Measurements from ENCODE around the gene SEMA3D.
A peak's percentile ranks its signal among the peaks of the same experiment; 100 is the strongest.

SEMA3D gene

DNA sequence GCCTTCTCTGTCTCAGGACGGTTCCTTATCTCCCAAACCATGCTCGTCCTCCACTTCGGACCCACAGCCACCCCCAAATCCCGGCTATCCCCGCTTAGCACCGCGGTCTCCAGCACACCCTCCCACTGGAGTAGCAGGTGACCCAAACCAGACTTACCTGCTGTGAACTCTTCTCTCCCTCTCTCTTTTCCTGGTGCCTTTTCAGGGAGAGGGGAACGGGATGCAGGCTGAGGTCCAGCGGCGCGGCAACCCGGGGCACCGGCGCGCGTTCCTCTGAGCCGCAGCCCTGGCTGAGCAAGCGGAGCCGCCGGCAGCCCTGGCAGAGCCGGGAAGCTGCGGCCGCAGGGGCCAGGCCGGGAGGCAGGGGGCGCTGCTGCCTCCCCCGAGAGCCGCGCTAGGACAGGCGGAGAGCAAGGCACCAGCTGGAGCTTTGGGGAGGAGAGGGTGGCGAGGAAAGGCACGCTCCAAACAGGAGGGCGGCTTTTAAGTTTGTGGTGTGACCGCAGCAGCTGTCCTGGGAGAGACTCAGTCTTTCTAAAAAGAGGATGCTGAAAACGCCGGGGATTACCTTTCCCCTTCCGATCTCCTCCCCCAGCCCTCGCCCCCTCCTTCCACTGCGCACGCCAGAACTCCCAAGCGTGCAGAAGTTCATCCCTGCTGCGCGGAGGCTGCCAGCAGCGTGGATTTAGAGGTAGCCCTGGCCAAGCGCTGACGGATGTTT, at the start of gene SEMA3D:
Gene SEMA3D, minus strand, starts transcription at position 536 of the 721 bp plus-strand sequence. CDS start 65,165 bp downstream, outside the sequence.
- DNase-seq: peak; percentile 94

DNA sequence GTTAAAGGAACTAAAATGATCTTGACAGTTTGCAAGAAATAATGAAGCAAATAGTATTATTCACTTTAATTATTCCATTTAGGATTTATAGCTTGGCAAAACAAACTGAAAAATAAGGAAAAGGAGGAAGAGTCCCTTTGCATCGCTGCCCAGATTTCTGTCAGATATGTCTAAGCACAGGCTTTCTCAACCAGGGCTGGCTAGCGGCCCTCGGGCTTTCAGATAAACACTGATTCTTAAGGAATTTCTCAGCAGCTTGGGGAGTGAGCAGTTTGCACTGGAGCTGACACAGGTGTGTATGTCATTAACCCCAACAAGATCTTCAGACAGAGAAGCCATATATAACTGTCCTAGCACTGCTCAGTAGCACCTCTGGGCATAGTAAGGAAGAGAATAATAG, 47.9 kb upstream of the SEMA3D start:
- peak; percentile 60 for DNase-seq

DNA sequence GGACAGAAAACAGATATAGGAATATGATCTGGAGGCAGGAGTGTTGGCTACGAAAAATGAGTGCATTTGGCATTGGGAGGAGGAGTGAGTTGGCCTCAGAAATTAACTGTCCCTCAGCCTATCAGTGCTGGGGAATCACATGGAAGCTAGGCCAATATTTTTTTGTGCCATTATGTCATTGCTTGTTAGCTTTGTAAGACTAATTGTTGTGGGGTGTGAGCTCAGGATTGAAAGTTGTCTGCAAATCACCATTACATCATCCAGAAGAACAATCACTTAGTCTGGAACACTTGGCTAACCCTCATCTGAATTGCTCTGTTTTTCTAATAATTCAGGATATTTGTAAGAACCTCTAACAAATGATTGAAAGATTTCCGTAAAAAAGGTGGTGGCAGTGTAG, 45.2 kb upstream of the SEMA3D start:
- DNase-seq: no peak

DNA sequence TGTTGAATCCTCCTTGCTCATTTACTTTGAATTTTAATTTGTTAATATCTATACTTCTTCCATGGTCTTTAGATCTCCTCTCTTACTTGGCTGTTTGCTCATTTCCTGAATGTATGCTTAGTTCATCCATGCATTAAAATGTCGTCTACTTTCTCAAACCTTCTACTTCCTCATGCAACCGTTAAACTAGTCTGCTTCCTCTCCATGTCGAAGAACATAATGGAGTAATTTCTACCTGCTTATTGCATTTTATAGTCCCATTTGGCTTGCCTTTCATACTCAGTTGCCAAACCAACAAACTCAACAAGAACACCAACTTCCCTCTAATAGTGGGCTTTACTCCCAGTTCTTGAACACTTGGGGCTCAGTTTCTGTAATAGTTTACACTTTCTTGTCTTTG, 43.8 kb upstream of the SEMA3D start:
- DNase-seq: no peak

DNA sequence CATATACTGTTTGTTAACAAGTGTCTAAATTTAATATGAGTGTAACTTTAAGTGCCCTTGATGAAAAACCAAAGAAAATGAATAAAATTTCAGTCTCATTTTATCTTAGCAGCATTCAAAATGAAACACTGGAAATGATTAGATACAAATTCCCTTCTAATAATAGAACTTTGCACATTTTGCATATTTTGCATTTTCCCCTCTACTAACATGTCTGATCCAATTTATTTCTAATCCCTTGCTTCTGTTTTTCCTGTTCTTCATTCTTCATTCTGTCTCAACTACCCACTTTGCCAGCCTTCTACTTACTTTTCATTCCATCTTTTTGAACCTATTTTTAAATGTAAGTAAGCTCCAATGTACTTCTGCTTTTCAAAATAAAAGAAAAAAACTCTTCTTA, 42.7 kb upstream of the SEMA3D start:
- no peak for DNase-seq

DNA sequence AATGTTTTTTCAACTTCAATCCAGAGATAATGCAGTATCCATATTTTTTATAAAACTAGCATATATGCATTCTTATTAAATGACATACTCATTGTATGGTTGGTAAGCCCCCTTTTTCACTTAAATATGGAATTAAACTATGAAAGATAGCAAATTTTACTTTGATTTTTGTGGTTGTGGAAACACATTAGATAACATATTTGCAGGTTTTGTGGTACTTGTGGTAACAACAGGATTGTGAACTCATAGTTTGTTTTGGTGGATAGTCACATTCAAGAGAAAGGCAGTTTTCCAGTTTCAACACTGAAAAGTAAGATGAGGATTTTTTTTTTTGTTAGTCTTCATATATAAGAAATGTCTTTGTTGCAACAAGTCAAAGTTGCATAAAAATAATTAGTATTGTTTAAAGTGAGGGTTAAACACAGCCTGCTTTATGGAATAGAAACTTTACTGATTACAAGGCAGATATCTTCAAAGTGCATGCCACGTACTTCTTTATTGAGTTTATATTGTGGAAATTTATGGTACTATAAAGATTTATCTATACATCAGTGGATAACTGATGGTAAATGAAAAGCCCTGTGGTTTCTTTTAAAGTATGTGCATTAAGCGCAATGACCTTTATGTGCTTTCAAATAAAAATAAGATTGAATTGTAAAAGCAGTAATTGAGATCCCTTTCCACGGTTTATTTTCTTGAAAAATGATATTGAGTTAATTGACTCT, 39.7 kb upstream of the SEMA3D start:
- no peak for DNase-seq

DNA sequence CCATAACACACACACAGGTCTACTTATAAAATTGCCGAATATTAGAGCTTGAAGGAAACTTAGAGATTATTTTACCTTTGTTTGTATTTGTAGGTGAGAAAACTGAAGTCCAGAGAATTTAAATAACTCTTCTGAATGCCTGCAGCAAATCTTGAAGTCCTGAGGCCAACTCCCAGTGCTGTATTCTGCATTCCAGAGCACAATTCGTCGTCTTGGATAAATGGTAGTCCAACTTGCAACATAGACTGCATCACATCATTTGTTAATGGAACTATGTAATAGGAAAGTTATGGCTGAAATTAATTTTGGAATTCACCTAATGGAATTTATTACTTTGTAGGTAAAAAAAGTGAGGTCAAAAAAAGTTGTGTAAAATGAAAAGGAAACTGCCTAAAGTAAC, 37.3 kb upstream of the SEMA3D start:
- no peak for DNase-seq

DNA sequence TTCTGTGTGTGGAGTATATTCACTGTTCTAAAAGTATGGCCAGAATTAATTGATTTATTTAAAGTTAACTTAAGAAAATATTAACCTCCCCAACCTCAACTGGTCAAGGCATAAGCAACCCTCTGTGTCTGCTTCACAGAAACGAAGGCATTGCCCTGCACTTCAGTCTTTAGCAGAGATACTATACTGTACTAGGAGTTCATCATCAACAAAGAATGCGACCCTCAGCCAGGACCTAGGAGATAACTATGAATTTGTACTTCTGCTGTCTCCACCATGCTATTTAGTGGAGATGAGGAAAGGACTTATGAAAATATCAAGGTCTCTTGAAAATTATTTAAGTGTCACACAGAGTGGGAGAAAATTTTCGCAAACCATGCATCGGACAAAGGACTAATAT, 35.7 kb upstream of the SEMA3D start:
- peak; percentile 50 for DNase-seq

DNA sequence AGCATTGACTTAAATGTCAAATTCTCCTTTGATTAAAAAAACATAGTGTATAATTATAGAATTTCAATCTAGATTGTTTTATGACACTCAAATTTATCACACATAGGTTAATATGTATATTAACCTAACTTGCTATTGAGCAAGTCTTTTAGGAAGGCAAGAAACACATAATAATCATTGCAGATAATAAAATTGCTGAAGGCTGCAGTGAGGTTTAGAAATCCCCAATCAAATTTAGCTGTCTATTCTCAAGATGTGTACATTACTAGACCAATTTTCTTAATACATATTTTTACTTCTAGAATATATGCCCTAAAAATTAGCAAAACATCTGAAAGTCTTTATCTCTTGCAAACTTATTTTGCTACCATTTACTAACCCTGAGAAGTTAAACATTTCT, 34.9 kb upstream of the SEMA3D start:
- no peak for DNase-seq

DNA sequence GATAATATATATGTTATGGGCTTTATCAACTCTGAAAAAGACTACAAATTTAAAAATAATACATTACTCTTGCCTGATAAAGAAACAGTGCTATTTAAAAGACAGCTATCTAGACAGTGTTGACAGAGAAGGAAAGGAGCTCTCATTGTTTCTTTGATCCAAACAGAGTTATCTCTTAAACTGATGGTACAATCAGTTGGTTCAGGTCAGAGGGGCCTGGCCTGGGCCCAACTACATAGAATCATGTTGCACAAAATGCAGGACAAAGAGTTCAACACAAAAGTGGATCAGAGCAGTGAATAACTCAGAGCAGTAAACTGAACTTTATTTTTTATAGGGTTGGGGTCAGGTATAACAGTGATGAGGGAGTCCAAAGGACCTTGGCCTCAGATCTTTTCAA, 33.8 kb upstream of the SEMA3D start:
- DNase-seq: no peak

DNA sequence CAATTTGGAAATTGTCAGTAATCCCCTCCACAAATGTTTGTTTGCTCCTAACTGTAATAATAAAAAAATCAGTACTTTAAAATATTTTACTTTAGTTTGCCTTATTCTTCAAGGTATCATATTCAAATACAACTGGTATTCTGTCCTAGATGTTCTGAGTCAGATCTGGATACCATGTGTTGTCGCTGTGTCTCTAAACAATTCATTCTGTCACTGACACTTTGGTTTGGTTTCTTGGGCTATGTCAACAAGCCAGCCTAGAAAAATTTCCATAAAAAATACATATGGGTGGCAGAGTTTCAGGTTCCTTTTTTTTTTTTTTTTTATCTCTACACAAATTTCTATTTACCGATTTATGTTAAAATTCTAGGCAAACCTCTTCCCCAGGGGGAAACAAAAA, 33.2 kb upstream of the SEMA3D start:
- DNase-seq: no peak

DNA sequence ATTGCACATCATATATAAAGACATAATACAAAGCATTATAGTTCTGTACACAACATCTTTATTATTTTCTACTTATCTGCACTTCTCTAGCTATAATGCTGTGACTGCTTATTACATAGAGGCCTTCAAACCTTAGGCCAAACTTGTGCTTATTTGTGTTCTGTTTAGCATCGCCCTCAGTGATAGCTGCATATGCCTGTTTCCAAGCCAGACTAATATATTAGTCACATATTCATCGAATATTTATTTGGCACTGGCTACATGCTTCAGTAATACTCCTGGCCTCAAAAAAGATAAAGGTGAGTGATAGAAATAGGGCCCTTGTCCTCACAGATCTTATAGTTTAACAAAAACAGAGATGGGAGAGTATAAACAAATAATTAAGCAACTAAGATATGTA, 30.2 kb upstream of the SEMA3D start:
- DNase-seq: no peak

DNA sequence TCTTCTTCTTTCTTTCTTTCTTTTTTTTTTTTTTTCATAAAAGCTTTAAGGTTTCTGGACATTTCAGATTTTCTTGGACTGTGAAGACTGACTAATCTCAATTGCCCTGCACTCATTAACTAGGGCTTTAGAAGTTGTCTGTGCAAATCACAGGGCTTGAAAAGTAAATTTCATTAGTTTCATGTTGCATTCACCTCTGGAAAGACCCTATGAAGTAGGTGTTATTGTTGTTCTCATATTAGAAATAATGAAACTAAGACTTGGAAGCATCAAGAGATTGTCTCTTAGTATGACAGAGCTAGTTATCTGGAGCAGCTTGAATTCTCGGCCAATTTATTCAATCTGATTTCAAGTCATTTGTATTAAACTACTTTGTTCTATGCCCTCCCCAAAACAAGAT, 28.2 kb upstream of the SEMA3D start:
- DNase-seq: no peak

DNA sequence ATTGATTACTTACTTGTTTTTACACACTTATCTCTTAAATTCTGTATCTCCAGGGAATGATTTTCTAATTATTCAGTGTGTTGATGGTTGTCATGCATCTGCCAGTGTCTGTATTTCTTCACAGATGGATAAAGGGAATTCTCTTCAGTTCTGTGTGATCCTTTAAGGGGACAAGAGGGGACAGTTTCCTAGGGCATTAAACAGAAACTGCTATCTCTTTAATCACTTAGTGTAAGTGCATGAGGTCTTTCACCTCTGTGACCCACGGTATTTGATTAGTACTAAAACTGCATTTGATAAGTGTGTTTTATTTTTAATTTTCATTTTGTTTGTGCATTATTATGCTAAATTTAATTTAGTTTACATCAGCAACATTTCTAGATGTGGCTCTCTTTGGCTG, 26.6 kb upstream of the SEMA3D start:
- DNase-seq: no peak

DNA sequence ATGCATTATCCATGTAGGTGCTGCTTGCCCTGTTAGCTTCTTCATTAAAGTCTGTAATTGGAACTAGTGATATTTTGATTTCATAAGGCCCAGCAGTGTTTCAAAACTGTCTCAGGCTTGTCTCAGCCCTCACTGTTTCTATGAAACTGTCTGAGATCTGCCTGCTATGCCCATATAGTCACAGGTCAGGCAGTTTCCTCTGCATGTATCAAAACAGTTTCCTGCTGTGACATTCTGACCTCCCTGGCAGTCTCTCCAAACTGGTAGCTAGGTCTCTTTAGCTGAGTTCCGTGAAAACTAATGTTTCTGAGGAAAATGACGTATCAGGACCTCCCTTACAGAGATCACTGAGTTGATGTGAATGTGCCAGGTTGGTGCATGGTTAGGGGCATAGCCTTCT, 18.9 kb upstream of the SEMA3D start:
- DNase-seq: no peak

DNA sequence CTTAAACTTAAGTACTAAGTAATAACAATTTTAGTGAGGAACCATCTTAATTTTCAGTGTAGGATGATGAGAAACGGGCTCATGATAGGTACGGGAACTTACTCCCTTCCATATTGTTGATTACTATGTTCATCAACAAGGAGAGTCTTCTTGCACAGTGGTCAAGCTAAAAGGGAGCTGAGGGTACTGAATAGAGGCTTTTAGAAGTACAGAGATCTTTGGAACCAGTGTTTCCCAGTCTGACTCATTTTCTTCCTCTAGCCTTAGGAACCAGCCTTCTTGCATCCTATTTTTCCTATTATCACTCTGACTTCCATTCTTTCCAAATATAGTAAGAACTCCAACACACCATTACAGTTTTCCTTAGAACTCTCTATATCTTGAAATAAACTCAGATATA, 17.6 kb upstream of the SEMA3D start:
- no peak for DNase-seq

DNA sequence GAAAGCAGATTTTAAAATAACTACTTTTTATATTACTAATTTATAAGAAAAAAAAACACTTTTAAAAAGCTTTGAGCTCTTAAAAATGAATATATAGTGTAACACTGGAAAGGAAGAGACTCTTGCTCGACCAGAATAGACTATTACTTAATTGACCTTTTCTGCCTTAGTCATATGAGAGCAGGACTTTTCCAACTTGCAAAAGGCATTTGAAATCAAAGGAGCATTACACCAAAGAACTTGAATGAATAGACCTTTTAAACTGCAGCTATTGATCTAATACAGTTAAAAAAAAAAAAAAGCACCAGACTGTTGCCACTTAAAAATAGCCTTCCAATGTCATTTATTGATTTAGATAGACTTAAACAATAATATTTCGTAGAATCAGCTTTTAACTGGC, 17.2 kb upstream of the SEMA3D start:
- DNase-seq: no peak

DNA sequence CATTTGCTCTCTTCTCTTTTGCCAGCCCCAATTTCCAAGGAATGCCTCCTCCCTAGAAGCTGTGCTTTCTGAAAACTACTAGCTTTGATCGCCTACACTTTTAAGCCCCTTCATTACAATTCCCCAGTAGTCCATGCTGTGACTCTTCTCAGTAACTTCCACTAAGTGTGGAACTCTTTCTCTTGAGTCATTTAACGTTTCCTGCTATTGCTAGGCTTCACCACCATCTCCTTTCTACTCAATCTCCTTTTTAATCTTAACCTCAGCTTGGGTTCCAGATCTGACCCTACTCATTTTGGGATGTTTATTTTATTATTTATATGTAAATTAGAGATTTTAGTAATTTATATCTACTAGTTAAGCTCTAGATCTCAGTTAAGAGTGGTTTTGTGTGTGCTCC, 14.4 kb upstream of the SEMA3D start:
- DNase-seq: no peak

DNA sequence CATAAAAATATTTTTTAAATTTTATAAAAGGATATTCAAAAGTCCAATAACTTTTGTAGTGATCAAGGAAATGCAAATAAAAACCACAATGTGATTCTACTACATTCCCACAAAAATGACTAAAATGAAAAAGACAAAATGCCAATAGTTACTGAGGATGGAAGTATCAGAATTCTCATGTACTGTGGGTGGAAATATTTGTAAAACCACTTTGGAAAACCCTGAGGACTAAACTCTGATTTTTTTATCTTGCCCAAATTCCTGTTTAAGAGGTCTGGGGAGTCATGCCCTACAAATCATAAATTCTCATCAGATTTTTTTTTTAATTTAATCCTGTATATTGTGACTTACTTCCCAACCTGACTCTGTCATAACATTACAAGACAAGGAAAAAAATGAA, 9.8 kb upstream of the SEMA3D start:
- no peak for DNase-seq

DNA sequence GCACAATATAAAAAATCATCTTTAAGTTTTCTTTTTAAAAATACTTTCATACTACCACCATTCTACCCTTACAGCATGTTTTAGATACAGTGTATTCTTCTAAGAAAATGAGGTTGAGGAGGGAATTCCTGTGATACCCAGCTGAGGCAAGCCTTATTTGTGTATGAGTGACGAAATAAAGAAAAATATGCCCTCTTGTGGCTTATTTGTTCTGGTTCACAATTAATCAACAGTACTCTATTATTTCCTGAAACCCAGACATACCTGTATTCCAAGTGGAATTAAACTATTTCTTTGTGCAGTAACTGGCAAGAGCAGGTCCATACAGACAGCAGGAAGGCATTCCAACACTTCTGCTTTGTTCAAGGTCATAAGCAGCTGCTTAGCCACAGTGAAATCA, 4.5 kb upstream of the SEMA3D start:
- DNase-seq: no peak

DNA sequence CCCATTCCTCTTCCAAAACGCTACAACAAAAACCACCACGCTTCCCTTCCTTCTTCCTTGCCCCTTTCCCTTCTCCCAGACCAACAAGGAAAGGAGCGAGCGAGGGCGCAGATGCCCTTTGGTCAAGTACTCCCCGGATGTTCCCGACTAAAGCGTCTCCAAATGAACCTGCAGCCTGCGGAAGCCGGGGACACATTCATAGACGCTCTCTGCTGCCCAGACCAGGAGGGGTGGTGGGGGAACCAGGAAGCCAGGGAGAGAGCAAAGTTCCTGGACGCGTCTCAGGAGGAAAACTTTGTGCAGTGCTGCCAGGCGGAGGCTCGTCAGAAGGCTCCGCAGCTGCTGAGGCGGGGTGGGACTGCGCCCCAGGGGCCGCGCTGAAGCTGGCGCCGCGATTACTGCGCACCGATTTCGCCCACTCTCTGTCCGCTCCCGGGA, 754 bp downstream of the SEMA3D start:
- peak; percentile 76 for DNase-seq

DNA sequence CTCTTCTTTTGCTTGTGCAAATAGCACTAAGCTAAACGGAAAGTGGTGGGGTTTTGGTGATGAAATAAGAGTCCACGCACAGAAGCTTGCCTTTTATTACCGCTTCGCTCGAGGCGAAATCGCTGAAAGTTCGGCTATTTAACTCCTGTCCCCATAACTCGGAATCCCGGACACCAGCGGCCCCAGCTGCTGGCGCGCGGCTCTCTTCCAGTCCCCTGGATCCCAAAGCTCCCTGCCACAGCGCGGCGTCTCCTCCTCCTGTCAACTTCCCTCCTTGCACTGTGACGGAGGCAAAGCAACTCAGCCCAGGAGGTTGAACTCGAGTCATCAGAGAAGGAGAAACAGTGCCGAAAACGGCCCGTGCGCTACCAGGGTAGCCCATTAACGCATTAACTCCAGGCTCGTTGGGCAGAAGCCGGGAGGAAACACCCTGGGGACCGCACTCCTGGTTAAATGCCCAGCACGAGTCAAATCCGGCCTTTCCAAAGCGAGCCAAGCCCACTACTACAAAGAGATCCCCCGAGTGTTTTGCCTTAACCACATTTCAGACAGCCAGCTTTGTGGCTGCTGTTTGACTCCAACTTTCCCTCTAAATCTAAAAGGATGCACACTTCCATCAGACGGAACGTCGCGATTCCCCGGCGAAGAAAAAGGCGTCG, 1.3 kb downstream of the SEMA3D start:
- peak; percentile 83 for DNase-seq

DNA sequence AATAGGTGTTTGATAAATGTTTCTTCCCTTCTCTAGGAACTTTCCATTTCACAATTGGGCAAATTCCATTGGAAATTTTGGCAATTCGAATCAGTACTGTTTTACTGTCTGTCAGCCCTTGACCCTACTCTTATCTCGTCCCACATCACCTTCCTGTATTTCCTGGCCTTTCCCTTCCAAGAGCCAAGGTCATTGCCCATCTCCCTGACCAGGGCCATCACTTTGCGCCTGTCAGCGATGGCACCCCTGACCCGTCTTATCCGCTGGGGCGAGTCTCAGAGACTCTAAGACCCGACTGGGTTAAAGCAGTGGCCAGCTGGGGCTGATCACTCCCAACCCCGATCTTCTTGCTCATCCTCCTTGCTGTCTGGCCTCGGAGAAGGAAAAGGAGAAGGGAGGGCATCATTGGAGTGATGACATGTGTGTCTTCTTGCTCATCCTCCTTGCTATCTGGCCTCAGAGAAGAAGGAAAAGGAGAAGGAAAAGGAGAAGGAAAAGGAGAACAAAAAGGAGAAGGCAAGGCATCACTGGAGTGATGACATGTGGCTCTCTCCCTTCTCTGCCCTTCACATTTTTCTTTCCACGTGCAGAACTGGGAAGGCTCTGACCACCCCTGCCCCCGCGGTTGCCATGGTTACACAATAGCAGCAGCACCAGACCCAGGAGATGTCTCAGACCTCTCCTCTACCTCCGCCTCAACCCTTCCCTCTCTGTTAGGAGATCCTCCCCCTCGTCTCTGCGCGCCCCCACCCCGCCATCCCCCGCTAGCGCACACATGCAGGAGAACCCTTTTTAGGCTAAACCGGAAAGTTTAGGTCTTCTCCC, 2.0 kb downstream of the SEMA3D start:
- peak; percentile 63 for DNase-seq
